ENCODE measurements around the gene PLXNA2.

GRCh38 chr1:208006258-208006920 is 237.8 kb downstream of the PLXNA2 start:
- TF ChIP-seq ZC3H10 (CRISPR knock-in tag; IDR thresholded peaks at IDR 0.05) = no peak
- TF ChIP-seq BACH2 (CRISPR knock-in tag; IDR thresholded peaks at IDR 0.05; ENCODE audit: borderline replicate concordance) = no peak
- TF ChIP-seq GLIS3 (CRISPR knock-in tag; IDR thresholded peaks at IDR 0.05) = no peak
- TF ChIP-seq ARNTL (CRISPR knock-in tag; IDR thresholded peaks at IDR 0.05; ENCODE audit: borderline replicate concordance, low read depth) = no peak
- TF ChIP-seq ZFP3 (CRISPR knock-in tag; IDR thresholded peaks at IDR 0.05) = no peak
- no peak for TF ChIP-seq CREB5 (CRISPR knock-in tag; IDR thresholded peaks at IDR 0.05; ENCODE audit: low read depth)
- no peak for TF ChIP-seq TCF4 (CRISPR knock-in tag; IDR thresholded peaks at IDR 0.05; ENCODE audit: borderline replicate concordance)
- TF ChIP-seq PPARA (CRISPR knock-in tag; IDR thresholded peaks at IDR 0.05; ENCODE audit: borderline replicate concordance) = no peak
- no peak for TF ChIP-seq CSRNP3 (CRISPR knock-in tag; IDR thresholded peaks at IDR 0.05)
- TF ChIP-seq ZFP30 (CRISPR knock-in tag; IDR thresholded peaks at IDR 0.05) = no peak
- no peak for TF ChIP-seq POU6F1 (CRISPR knock-in tag; IDR thresholded peaks at IDR 0.05; ENCODE audit: borderline replicate concordance, low read depth)
- 0 out of 2 replicates have a peak, but pooled peaks have one; percentile 11 for TF ChIP-seq OSR1 (CRISPR knock-in tag; IDR thresholded peaks at IDR 0.05)
- no peak for TF ChIP-seq PATZ1 (CRISPR knock-in tag; IDR thresholded peaks at IDR 0.05; ENCODE audit: borderline replicate concordance)
- TF ChIP-seq RARB (CRISPR knock-in tag; IDR thresholded peaks at IDR 0.05) = no peak
